HG03521 (cell line): Measurements from ENCODE around the gene U2AF1L4.
"Not testable (repeated sequence)": the region's sequence is repeated elsewhere in the genome, so short reads cannot be mapped to it uniquely, and the experiment has no call there.

Source experiments
- ATAC-seq: cut with Tn5 transposase; IDR thresholded peaks from one replicate; pipeline ENCODE4 v1.9.1; 2021; ENCODE audit warnings: mild to moderate bottlenecking, moderate library complexity; ENCODE audit not compliant: unreplicated experiment

Gene U2AF1L4

GRCh38 chr19:35781650-35782049, 36.4 kb upstream of the U2AF1L4 start:
- ATAC-seq = no peak

GRCh38 chr19:35780717-35781116, 35.5 kb upstream of the U2AF1L4 start:
- ATAC-seq = no peak

GRCh38 chr19:35780058-35780457, 34.8 kb upstream of the U2AF1L4 start:
- no peak for ATAC-seq

GRCh38 chr19:35779033-35779432, 33.8 kb upstream of the U2AF1L4 start:
- no peak for ATAC-seq

- ATAC-seq = no peak
Observed at GRCh38 chr19:35777961-35778360, 32.7 kb upstream of the U2AF1L4 start.

GRCh38 chr19:35777086-35777841, 32.0 kb upstream of the U2AF1L4 start:
- no peak for ATAC-seq

GRCh38 chr19:35776102-35776788, 31.0 kb upstream of the U2AF1L4 start:
- ATAC-seq = no peak

GRCh38 chr19:35775298-35776101, 30.3 kb upstream of the U2AF1L4 start, which contains the start of gene ARHGAP33:
Gene ARHGAP33, plus strand, starts transcription at chr19:35775564. Its CDS starts 95 bp downstream, at chr19:35775659.
- peak; percentile 93 for ATAC-seq

- ATAC-seq = no peak
Observed at GRCh38 chr19:35775046-35775297, 29.8 kb upstream of the U2AF1L4 start.

- ATAC-seq = no peak
Observed at GRCh38 chr19:35774274-35775045, 29.2 kb upstream of the U2AF1L4 start.

GRCh38 chr19:35773020-35773806, 28.0 kb upstream of the U2AF1L4 start:
- no peak for ATAC-seq

GRCh38 chr19:35772362-35772761, 27.1 kb upstream of the U2AF1L4 start:
- ATAC-seq = not testable (repeated sequence)

- ATAC-seq = no peak
Observed at GRCh38 chr19:35768082-35768421, 22.8 kb upstream of the U2AF1L4 start.

- no peak for ATAC-seq
Observed at GRCh38 chr19:35767288-35768081, 22.3 kb upstream of the U2AF1L4 start.

GRCh38 chr19:35766571-35767104, 21.4 kb upstream of the U2AF1L4 start:
- ATAC-seq = no peak

GRCh38 chr19:35764432-35765315, 19.5 kb upstream of the U2AF1L4 start:
- ATAC-seq = no peak

- ATAC-seq = no peak
Observed at GRCh38 chr19:35760711-35761349, 15.6 kb upstream of the U2AF1L4 start.

GRCh38 chr19:35759697-35760096, 14.5 kb upstream of the U2AF1L4 start:
- ATAC-seq = no peak
